Measurements from ENCODE around the gene PRDM16.

DNA sequence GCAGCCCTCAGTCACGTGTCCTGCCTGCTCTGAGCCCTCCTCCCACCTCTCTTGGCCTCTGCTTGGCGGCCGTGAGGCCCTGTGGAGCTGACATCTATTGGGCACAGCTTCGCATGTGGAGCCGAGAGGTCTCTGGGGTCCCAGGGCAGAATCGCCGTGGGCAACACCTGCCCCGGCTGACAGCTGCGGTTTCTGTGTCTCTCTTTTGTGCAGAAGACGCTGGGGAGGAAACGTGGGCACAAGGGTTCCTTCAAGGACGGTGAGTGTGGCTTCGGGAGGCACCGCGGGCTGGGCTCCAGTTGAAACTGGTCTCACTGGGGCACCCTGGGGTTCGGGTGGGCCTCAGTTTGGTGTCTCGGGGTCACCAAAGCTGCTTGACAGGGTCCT is 396.9 kb downstream of the PRDM16 start:
- TF ChIP-seq, protein P1, sequence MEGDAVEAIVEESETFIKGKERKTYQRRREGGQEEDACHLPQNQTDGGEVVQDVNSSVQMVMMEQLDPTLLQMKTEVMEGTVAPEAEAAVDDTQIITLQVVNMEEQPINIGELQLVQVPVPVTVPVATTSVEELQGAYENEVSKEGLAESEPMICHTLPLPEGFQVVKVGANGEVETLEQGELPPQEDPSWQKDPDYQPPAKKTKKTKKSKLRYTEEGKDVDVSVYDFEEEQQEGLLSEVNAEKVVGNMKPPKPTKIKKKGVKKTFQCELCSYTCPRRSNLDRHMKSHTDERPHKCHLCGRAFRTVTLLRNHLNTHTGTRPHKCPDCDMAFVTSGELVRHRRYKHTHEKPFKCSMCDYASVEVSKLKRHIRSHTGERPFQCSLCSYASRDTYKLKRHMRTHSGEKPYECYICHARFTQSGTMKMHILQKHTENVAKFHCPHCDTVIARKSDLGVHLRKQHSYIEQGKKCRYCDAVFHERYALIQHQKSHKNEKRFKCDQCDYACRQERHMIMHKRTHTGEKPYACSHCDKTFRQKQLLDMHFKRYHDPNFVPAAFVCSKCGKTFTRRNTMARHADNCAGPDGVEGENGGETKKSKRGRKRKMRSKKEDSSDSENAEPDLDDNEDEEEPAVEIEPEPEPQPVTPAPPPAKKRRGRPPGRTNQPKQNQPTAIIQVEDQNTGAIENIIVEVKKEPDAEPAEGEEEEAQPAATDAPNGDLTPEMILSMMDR (IDR thresholded peaks at IDR 0.05) = no peak
- no peak for TF ChIP-seq EP300 (IDR thresholded peaks at IDR 0.05; ENCODE audit: low read depth)
- TF ChIP-seq POLR2A (IDR thresholded peaks at IDR 0.05) = no peak
- TF ChIP-seq POLR2AphosphoS5 (IDR thresholded peaks at IDR 0.05) = no peak
